ENCODE measurements around the gene GRIA1.
"Not testable (repeated sequence)": the region's sequence is repeated elsewhere in the genome, so short reads cannot be mapped to it uniquely, and the experiment has no call there.

Gene GRIA1

GRCh38 chr5:153792305-153792704 lies 301.8 kb downstream of the GRIA1 start:
- no peak for DNase-seq

DNA sequence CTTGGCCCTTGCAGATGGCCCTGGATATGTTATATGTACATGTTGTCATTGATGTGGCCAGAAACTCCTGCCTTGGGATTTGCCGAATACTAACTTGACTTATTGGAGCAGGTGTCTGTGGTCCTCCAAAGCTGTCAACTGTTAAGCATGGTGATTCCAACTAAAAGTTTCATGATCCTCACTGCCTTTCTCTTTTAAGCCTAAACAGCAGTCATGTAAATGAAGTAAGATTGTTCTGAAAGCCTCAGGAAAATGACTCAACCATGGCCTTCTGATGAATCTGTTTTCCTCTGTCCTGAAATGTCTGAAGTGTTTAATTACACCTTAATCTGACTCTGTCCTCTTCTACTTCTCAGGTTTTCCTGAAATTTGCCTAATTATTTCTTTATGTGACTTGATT lies 303.2 kb downstream of the GRIA1 start:
- DNase-seq, result no peak

DNA sequence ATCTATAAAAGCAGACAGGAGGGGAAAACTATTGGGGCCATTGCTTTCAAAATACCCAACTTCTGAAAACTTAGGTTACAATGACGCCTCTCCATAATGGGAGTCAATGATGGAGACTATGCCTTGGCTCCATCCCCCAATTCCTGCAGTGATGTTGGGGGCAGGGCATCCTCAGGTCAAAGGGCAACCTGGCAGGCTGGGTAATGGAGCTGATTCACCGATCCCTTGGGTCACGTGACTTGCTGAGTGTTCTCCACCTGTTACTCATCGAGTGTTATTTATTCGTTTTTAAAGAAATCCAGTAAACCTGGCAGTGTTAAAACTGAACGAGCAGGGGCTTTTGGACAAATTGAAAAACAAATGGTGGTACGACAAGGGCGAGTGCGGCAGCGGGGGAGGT lies 303.9 kb downstream of the GRIA1 start:
- no peak for DNase-seq

- DNase-seq, result no peak
Observed at GRCh38 chr5:153796527-153796926, 306.1 kb downstream of the GRIA1 start.

GRCh38 chr5:153797484-153797883 lies 307.0 kb downstream of the GRIA1 start:
- no peak for DNase-seq

DNA sequence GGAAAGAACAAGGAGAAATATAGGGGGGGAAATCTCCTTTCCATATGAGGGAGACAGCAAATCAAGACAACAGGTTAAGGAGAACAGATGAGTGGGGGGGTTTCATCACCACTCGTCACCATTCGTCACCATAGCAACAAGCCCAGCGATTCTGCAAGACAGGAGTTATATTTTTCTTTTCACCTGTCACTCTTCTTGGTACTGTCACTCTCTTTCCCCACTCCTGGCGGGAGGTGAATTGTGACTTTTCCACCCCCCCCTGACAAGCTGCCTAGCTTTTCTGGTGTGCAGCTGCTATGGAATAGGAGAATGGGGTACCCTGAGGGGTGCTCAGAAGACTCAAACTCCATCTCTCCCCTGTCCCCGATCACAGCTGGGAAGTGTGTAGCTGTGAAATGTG lies 308.4 kb downstream of the GRIA1 start:
- DNase-seq, result no peak

DNA sequence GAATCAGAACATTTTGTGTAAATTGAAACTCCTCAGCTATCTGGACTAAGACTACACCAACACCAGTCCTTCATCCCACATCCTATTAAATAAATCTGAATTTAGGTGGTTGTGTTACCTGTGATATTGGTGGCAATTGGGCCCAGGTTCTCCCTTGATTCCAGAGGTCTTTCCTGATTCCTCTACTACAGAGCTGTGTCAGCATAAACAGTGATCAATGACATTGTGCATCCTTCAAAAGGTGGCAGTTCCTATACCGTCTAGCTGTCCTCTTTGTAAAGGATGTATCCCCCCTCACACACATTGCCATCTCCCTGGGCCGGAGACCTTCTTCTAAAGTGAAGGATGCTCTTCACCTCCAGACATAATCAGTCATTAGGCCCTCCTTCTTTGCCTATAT lies 309.0 kb downstream of the GRIA1 start:
- no peak for DNase-seq

GRCh38 chr5:153802050-153802821 lies 311.8 kb downstream of the GRIA1 start:
- no peak for DNase-seq

DNA sequence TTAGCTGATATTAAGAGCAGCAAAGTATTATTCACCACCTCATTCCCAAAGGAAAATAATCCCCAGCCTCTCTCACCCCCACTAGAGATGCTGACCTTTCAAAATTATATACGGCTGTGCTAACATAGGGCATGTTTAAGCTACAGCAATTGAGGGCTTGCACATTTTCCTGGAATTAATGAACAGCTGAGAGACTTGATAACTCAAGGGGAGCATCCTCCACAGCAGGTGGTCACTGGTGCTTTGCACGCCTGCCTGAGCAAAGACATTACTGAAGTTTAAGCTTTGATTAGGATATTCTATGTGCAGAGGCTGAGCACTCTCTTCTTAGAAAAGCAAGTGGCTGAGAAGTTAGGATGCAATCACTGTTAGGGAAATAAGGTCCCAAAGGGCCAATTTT lies 317.3 kb downstream of the GRIA1 start:
- DNase-seq, result no peak

DNA sequence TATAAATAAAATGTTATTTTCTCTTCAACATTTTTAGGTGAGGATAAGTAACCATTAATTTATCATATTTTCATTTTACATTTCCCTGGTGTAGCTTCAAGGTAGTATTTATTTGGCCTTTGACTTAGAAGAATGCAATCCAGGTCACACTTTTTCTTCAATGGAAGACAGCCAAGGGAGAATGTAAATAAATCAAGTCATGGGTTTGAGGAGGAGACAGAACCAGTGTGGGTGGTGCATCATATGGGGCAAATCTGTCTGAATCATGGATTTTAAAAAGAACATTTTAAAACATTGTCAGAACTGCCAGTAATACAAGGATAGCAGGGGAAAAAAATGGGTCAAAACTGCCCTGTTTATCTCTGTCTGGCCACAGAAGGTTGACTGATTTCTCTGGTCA lies 318.7 kb downstream of the GRIA1 start:
- no peak for DNase-seq

- DNase-seq, result no peak
Observed at GRCh38 chr5:153813901-153814300, 323.4 kb downstream of the GRIA1 start.

DNA sequence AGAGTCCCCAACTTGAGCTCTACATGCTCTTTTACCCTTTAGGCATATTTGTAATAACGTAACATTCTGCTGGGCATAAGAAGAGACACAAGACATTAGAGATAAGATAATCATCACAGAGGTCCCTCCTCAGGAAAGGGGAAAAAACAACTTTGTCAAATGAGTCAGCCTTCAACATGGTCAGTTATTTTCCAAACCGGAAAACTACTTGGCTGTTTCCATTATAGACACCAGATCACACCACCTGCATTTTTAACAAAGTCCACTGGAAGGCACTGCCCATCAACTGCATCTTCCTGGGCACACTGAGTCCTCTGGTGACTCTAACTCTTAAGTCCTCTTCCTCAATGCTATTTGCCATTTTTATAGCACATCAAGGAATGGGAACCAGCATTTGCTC lies 326.4 kb downstream of the GRIA1 start:
- DNase-seq, result no peak

- DNase-seq, result no peak
Observed at GRCh38 chr5:153818626-153819025, 328.2 kb downstream of the GRIA1 start.

- DNase-seq, result no peak
Observed at GRCh38 chr5:153823036-153823435, 332.6 kb downstream of the GRIA1 start.

GRCh38 chr5:153824909-153825308 lies 334.4 kb downstream of the GRIA1 start:
- DNase-seq, result no peak

GRCh38 chr5:153827397-153827796 lies 336.9 kb downstream of the GRIA1 start:
- DNase-seq, result no peak

DNA sequence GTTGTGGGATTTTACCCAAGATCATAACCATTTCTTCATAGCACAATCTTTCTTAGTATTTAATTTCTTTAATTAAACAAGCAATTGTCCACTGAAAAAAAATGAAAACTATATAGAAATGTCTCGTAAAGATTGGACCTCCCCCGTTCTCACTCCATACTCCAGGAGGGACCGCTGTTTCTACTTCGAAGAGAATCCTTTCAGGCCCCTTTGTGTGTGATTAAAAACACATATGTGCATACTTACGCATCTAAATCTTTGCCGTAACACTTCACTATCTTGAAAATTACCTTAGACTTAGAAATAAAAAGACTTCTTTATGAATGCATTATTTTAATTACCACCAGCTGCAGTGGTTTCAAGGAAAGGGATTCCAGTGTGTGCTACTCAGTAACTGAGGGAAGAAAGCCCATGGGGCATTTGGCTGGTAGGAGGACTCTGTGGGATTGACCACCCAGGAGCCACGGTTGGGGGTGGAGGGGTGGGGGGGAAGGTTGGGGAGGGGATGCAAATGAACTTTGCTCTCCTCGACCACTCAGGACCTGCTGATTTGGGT lies 339.1 kb downstream of the GRIA1 start:
- DNase-seq, result no peak

DNA sequence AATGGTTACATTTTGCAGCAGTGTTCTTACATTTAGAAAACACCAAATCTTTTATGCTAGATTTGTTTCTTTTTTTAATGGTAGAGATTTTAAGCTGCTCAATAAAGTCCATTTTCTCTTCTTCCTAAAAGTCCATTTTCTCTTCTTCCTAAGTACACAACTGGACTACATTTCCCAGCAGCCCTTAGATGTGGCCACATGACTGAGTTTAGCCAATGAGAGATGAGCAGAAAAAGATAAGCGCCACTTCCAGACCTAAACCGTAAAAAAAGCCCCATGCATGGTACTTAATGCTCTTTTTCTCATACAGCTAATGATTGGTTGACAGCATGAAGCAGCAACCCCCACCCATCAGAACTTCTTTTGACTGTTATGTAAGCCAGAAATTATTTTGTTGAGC lies 341.5 kb downstream of the GRIA1 start:
- no peak for DNase-seq

DNA sequence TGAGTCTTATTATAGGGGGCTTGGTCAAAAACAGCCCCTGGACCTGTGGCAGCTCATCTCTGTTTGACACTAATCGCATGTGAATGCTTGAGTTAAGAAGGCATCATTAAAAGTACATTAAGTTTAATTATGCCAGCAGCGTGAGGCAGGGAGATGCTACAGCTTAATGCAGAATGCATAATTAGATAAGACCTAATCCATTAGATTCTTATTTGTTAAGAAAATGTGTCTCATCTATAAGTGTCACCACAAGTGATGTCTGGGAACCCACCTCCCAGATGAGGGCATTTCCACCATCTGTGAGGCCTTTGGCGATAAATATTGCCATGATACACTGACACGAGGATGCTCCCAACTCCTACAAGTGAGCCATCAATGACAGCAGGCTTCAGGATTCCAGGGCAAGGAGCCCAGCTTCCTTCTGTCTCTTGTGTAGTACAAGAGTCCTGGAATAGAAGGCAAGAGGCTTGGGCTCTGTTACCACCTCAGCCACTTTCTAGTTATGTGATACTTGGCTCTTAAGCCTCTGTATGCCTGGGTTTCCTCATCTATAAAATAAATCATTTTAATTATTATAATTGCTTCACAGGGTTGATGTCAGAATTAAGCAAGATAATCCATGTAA lies 345.5 kb downstream of the GRIA1 start:
- DNase-seq, result no peak

GRCh38 chr5:153849303-153850113 lies 359.0 kb downstream of the GRIA1 start:
- DNase-seq, result not testable (repeated sequence)

- no peak for DNase-seq
Observed at GRCh38 chr5:153860195-153860886, 369.9 kb downstream of the GRIA1 start.

DNA sequence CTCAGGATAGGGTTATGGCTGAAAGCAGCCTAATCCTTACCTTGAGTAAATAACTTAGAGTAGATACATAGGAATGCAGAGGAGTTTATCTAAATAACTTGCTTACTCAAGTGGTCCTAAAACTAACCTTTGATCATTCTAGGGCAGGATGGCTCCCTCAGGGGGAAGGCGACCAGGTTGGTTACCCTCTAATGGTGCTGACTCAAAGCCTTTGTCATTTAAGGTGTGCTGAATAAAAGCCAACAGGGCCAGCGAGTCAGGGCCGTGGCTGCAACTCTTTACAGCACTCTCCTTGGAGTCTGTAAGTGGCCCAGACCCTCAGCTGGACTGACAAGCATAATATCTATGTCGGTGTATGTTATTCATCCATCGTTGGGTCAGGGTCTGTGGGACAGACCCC lies 372.4 kb downstream of the GRIA1 start:
- not testable (repeated sequence) for DNase-seq
